HG03520 (cell line): ENCODE results near the gene KLF13.

Experiments
- ATAC-seq: cut with Tn5 transposase; IDR thresholded peaks from one replicate; pipeline ENCODE4 v1.9.1; 2021; ENCODE audit warnings: mild to moderate bottlenecking, moderate library complexity; ENCODE audit not compliant: unreplicated experiment

The KLF13 gene

DNA sequence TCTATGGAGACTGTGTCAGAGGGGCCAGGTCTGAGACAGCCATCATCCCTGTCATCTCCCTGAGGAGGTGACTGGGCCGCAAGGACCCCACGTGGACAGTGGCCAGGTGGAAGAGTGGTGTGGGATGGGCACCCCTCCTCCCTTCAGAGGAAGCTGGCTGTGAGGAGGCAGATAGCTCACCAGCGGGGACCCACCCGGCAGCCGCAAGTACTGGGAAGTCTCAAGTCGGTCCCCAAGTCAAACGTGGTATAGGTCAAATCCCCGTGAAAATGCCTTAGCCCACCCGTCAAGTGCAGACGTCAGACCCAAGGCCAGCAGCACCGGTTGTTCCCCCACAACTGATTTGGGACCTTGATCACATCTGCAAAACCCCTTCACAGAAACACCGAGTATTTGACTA lies 12.3 kb upstream of the KLF13 start:
- no peak for ATAC-seq

DNA sequence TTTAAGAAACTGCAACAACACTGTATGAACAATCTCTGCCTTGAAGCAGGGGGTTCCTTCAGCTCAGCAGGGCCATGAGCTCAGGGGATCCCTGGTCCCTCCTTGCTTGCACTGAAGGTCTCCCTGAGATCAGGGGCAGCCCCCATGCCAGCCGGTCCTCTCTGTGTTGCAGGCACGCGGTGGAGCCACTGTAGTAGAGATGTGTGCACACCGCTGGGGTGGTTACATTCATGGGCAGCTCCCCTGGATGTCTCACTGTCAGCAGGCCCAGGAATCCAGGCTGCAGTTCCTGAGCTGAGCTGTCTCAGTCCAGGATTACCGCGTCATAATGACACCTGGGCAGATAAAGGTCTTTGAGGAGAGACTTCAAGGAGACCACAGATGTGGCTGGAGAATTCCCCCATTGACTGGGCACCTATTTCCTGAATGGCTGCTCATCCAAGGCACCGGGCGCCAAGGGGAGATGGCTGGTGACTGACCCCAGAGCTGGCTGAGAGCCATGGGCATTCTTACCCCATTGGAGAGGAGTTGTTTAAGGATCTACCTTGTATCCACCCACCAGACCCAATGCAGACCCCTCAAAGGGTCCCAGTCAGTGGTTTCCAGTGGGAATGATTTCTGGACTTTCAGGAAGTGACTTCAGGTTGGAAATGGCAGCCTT lies 10.4 kb upstream of the KLF13 start:
- no peak for ATAC-seq

DNA sequence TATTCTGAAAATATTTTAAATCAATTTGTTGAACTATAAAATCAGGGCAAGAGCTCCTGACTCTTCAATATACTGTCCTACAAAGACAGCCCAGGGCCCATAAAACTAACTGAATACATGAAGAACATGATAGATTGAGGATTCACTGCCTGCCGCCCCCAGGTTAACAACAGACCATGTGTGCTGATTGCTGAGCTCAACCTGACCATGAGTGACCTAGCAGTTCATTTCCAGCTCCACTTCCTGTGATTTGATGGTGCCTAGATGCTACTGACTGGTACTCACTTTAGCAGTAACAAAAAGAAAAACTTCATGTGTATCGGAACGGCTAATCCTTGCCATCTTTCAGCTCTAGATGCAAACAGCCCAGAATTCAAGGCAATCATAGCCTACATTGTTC lies 9.6 kb upstream of the KLF13 start:
- ATAC-seq, result no peak

DNA sequence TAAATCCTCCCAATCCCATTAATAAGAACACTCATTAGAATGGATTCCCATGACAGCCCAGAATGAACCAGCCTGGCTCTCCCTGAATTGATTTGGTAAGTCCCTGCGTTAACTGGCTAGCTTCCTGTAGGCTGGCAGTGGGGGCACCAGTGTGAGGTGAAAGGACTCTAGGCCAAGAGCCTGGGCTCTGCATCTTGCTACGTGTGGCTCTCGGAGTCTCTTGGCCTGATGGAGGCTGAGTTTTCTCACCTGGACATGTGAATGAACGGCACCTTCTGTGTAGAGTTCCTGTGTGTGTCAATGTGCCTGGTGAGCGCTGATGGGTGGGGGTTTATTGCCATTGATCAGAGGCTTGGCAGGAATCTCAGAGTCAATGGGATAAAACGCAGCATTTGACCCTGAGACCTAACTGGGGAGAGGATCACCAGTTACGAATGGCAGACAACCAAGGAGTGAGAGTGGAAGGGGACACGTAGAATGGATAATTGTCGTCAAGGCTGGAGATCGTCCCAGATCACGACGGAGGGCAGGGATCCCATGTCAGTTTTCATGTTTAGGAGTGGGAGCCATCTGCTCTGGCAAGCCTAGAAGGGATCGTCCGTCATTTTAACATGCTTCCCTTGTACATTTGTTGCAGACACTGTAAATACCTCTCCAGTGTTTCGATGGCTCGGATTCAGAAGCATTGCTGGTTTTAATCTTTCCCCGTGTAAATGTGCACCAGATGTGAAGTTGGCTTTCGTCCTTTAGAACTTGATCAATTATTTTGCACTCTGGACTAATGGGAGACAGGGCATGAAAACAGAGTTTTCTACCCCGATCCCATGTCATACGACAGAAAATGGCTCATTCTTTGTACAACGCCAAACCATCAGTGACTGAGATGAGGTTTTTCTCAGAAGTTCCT lies 9.0 kb upstream of the KLF13 start:
- ATAC-seq, result no peak

DNA sequence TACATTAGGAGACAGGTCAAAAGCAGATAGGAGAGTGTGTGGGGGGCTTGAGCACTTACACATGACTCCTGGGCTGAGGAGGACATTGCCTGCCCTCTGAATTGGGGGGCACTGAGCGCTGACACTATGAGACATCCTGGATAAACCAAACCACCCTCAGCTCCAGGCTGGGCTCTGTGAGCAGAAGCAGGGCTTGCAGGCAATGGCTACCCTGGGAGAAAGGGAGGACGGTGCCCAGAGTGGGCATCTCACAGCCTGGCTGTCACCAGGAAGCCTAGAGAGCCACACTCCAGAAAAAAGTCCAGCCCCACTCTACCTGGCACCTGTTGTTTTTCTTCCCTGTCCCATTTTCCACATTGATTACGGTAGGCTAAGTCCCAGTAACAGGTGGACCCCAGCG lies 8.2 kb upstream of the KLF13 start:
- ATAC-seq, result no peak

DNA sequence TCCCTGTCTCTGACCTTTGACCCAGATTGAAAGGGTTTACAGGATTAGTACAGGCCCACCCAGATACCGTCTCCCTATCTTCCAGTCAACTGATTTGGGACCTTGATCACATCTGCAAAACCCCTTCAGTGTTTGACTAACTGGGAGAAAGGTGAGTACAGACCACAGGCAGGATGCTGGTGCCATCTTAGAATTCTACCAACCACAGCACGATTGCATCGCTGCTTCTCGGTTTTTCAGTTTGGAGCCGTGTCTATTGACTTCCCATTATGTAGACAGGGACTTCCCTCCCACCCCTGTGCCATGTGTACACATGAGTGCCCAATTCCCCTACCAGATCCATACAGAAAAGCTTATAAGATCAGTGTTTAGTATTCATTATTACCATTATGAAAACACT lies 6.6 kb upstream of the KLF13 start:
- no peak for ATAC-seq

DNA sequence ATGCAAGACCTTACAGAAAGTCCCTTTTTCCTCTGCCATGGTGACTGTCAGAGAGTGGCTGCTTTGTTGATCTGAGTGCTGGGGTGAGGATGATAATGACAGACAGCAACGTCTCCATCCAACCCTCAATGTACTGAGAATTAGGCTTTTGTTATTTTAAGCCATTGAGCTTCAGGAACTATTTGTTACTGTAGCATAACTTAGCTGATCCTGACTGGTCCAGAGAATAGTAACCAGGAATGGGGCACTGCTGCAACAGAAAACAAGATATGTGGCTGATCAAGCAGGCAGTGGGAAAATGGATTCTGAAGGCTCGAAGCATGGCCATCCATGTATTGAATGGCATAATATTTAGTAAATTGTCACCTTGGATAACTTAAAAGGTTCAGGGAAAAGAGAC lies 5.2 kb upstream of the KLF13 start:
- no peak for ATAC-seq

DNA sequence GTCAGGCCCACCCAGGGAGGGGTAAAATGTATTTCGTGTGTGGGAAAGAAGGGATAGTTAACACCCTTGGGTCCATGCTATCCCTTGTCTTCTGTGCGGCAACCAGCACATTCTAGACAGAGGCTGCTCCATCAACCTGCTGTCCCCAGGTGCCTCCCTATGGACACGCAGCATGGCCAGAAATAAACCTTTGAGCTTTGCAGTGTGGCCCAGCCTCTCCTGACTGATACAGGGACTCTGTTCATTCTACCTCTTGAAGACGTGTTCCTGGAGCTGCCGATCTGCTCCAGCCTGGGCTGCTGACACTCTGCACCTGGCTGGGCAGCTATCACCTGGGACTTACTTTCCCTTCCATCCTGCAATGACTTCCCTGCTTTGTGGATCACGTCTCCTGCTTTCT lies 4.1 kb upstream of the KLF13 start:
- ATAC-seq, result no peak

DNA sequence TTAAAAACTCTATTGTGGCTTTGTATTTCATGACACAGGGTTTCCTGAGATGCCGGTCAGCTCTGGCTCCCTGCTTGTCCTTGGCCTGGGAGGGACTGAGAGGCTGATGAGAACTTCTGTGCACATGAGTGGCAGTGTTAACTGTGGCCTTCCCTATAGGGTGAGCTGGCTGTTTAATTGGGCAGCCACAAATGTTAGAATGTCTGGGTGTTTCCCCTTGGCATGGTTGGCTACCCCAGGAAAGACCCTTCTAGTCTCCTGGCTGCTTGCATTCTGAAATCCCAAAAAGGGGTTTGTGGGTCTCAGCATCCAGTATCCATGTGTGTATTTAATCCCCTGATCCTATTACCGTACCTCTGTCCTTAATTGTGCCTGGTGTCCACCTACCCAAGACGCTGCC lies 3.0 kb upstream of the KLF13 start:
- no peak for ATAC-seq

DNA sequence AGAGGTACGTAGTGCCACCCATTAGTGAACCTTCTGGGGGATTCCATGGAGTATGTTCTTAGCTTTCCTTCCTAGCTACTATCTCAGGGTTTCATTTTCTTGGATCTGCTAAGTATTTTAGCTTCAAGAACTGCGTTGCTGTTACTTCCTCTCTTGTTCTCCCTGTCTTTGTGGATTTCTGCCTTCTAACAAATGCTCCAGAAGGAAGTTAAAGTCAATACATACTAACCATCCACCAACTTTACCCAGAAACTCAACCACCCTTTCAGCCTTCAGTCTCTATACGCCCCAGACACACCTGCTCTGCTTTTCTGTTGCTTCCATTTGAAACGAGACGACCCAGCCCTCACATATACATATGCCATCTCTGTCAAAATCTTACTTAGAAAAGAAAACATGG lies 2.4 kb upstream of the KLF13 start:
- ATAC-seq, result no peak

DNA sequence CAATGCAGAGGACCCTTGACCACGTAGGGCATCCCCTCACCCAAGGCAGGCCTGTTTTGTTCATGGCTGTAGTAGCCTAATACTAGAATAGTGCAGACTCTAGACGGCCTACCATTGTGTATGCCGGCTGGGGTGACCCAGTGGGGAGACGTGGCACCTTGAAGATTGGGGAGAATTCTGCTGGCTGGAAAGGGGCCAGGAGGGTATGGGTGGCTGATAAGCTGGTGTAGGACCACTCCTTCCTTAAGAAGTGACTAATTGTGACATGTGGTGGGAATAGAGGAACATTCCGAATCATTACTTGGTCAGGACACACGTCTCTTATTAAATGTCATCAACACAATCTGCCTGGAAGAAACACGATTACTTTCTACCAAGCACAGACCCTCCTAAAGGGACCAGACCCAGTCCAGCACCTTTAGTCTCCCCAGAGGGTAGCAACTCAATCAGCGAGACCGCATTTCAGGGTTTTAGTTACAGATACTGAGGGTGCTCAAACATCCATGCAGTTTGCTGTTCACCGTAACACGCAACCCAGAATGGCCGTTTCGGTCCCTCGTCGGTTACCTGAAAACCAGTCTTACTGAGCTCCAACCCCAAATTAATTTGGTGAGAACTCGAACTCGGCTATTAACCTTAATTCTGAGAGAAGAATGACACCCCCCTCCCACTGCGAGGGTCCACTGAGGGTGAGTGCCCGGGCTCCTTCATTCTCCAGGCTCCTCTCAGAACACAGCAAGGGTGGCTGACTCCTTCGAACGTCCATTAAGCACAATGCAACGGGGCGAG lies 1.6 kb upstream of the KLF13 start:
- no peak for ATAC-seq

DNA sequence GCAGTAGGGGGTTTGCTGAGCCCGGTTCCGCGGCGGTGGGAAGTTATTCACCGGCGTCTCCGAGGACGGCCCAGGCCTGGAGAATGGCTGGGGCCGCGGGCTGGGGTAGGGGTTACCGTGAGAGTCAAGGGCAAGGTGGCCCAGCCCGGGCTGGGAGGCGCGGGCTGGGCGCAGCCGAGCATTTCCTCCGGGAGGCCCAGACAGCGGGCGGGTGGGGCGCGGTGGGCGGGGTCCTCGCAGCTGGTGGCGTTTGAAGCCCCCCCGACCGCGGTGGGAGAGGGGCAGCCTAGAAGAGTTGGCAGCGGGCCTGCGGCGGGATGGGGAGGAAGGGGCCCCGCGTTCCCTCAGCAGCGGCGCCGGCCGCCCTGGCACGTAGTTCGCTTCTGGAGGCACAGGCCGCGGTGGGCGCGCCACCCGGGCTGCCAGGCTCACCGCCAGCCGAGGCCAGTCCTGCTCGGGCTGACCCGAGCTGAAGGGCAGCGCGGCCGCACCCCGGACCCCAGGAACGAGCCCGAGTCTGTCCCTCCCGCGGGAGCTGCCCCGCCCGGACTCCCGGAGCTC lies 960 bp upstream of the KLF13 start:
- ATAC-seq, result no peak

DNA sequence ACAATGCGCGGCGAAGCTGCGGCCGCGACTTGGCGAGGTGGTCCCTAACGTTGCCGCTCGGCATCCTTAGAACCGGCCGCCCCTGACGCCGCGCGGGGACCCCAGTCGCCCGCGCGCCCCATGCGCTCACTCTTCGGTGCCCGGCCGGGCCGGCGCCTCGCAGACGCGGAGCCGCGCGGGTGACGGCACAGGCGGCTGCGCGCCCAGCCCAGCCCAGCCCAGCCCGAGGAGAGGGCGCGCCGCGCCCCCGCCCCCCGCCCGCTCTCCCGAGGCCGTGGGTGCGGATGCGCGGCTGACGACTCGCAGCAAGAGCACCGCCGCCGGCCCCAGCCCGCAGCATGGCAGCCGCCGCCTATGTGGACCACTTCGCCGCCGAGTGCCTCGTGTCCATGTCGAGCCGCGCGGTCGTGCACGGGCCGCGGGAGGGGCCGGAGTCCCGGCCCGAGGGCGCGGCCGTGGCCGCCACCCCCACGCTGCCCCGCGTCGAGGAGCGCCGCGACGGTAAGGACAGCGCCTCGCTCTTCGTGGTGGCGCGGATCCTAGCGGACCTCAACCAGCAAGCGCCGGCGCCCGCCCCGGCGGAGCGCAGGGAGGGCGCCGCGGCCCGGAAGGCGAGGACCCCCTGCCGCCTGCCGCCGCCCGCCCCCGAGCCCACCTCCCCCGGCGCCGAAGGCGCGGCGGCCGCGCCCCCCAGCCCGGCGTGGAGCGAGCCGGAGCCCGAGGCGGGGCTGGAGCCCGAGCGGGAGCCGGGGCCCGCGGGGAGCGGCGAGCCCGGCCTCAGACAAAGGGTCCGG lies 437 bp downstream of the KLF13 start:
- ATAC-seq, result peak; percentile 4

DNA sequence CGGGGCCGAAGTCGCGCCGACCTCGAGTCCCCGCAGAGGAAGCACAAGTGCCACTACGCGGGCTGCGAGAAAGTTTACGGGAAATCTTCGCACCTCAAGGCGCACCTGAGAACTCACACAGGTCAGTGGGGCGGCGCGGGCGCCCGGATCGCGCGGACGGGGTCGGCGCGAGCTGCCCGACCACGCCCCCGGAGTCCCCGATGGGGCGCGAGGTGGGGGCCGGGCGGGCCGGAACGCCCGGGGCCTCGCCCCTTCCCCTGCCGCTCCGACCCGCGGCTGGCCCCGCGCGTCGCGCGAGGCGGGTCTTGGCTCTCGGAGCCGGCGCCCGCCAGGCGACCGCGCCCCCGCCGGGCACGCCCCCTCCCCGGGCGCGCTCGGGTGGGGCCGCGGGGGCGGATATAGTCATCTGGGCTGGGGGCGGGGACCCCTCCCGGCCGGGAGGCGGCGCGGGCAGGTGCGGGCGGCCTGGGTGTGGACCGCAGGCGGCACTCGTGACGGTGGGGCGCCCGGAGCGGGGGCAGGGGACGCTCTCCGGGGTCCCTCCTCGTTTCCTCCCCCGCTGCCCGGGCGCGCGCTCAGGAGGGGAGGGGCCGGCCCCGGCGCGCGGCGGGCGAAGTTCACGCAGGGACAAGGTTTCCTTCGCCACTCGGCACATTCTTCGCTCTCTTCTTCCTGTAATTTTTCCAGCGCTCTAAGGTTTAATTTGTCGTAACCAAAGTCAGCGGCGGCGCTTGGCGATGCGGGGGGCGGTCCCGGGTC lies 1.2 kb downstream of the KLF13 start:
- no peak for ATAC-seq

DNA sequence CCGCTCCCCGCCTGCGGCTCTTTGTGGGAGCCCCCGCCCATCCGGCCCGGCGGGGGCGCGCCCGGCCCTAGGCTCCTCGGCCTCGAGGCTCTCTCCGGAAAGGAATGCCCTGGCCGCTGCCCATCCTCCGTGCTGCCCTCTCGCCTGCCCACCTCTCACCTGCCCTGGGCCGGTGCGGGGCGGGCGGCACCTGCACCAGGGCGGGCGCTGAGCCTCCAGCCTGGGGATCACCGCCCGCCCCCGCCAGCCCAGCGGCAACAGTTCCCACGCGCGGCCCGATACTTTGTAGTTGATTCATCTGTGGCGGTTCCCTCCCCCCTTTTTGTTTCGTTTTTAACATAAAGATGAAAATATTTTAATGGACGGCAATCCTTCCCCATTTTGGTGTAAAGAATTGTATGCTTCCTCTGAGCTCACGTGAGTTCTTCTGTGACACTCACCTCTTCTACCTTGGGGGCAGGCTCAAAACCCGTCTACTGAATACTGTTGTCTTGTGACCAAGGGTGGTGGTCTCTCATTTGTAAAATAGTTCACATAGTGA lies 1.9 kb downstream of the KLF13 start:
- ATAC-seq, result no peak

DNA sequence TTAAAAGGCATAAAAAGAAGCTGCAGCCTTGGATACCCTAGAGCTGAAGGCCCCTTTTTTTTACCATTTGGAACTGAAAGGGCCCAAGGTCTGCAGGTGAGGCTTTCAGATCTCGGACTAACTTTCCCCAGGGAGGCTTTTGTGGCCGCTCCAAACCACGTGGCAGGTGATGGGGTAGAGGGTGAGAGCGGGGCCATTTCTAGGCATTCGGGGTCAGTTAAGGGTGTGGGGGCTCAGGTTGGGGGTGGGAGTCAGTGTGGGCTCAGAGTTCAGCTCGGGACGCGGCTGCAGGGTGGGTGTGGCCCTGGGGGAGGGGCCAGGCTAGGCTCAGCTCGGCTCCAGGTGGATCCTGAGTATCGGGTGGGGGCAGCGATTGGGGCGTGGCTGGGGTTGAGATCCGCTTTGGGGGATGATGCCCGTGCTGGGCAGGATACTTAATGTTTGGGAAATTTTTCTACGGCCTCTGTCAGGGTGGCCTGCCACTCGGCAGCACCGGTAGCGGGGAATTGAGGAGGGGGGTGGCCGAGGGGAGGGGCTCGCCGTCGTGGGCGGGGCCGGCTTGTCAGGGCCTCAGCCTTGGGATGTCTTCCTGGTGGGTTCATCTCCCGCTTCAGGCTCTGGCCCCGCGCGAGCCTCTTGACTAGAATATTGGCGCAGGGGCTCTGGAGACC lies 2.5 kb downstream of the KLF13 start:
- ATAC-seq, result no peak

DNA sequence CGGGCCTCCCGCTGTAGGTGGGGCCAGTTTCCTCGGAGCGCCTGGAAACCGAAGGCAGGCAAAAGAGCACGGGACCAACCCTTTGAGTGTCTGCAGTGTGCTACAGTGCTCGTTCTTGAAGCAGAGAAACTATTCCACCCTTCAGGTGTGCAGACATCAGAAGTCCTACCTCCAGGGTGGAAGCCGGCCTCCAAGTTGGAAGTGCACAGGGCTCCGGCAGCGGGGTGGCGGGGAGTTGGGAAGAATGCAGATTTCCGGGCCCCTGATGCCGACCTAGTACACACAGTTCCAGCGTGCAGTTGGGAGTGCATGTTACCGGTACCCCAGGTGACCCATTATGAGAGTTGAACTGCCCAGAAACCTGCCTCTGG lies 3.0 kb downstream of the KLF13 start:
- ATAC-seq, result no peak

DNA sequence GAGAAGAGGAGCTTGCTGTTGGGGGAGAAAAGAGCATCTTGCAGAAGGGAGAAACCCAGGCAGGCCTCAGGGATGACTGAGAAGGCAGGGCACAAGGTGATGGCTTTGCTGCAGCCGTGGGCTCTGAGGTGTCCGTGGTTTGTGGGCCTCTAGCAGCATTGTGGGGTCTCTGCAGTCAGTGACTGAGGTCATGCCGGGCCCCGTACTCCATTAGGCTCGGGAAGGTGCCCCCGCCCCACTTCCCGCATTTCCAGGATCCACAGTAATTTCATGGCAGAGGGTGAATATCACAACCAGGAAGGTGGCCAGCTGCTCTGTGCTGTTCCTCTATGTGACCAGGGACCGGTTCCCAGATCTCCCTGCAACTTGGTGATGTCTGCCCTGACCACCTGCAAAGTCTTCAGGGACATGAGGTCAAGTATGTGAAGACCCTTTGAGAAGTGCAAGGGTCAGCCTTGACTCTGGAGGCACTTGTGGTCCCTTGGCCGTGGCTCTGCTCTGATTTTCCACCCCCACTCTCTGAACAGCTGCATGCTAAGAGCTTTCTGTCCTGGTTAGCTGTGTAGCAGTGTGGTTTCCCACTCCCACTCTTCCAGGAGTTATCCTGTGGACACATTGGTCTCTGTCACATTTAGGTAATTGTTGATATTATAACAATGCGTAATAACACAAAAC lies 3.6 kb downstream of the KLF13 start:
- no peak for ATAC-seq

DNA sequence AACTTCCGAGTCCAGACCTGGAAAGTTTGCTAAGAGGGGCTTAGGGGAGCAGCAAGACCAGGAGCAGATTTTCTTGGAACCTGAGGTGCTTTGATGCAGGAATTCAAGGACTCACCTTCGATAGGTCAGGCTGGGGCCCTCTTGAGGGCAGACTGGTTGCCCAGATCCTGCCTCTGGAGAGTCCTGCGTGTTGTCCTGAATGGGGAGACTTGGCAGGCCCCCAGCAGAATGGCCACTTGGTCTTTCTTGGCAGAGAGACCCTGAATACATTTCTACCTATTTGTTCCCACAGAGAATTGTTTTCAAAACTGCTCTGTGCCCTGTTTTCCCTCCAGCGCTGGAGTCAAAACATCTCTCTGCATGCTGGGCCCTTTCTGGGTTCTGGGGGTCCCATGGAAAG lies 4.2 kb downstream of the KLF13 start:
- ATAC-seq, result no peak
